ENCODE data around the gene SPOCD1. TPM values are rescaled to one million over a fixed set of nuclear protein-coding genes. Genes with fewer than 3 reads are reported as not detected.
A peak's percentile ranks its signal among the peaks of the same experiment; 100 is the strongest.

Gene SPOCD1
- total and polyA plus RNA-seq, 2 of the 4 experiments (the other 2 are of a cell fraction) = 59.7 to 132 TPM

GRCh38 chr1:31855038-31855845, 39.4 kb upstream of the SPOCD1 start:
- no peaks in the 10 kb centered on the region for H3K9me3 ChIP-seq (ENCODE audit: control insufficient read depth, insufficient read depth, low read length)
- H3K4ac ChIP-seq (ENCODE audit: low read depth, low read length) = peak overlapping the region; percentile 69
- ATAC-seq (ENCODE audit: low read depth) = peak; percentile 99
- TF ChIP-seq CHD1 (IDR thresholded peaks at IDR 0.05; ENCODE audit: low read depth, low read length) = no peak
- TF ChIP-seq USF2 (IDR thresholded peaks at IDR 0.05; ENCODE audit: low read depth, low read length) = peak; percentile 37; the same call in 1 of the 2 replicates
- TF ChIP-seq RAD21 (IDR thresholded peaks at IDR 0.05; ENCODE audit: low read length) = no peak
- no peak for TF ChIP-seq RCOR1 (IDR thresholded peaks at IDR 0.05; ENCODE audit: insufficient replicate concordance, low read length)
- TF ChIP-seq RFX5 (IDR thresholded peaks at IDR 0.05; ENCODE audit: low read depth, low read length) = no peak
- peak; percentile 39; the same call in 1 of the 2 replicates for TF ChIP-seq BHLHE40 (IDR thresholded peaks at IDR 0.05; ENCODE audit: low read depth, low read length)
- no peak for TF ChIP-seq MAZ (IDR thresholded peaks at IDR 0.05; ENCODE audit: borderline replicate concordance, low read depth, low read length)
- TF ChIP-seq FOS (IDR thresholded peaks at IDR 0.05; ENCODE audit: low read depth, low read length) = no peak
- TF ChIP-seq MAFK (IDR thresholded peaks at IDR 0.05; ENCODE audit: low read depth, low read length) = no peak
- TF ChIP-seq MXI1 (IDR thresholded peaks at IDR 0.05; ENCODE audit: borderline replicate concordance, low read depth, low read length) = no peak
- no peak for TF ChIP-seq POLR2A (IDR thresholded peaks at IDR 0.05; ENCODE audit: low read depth, low read length)
- peaks cover 5% of the 10 kb centered on the region; the same call in 1 of the 2 replicates for H3K9me1 ChIP-seq (ENCODE audit: insufficient read depth, low read length)
- H3K27me3 ChIP-seq (ENCODE audit: control insufficient read depth, insufficient read depth, low read length) = no peaks in the 10 kb centered on the region
- H3K36me3 ChIP-seq (ENCODE audit: control insufficient read depth, insufficient read depth, low read length) = no peaks in the 10 kb centered on the region
- H3K14ac ChIP-seq (replicated peaks; ENCODE audit: low read depth, low read length) = peak overlapping the region; percentile 48
- H3K9ac ChIP-seq (ENCODE audit: low read depth, low read length) = no peak overlapping the region
- DNase-seq = peak; percentile 75
- H3K18ac ChIP-seq (ENCODE audit: low read depth, low read length) = peak overlapping the region; percentile 91
- H2AK9ac ChIP-seq (replicated peaks; ENCODE audit: low read depth, low read length, poor library complexity) = no peak overlapping the region
- peak overlapping the region; percentile 99 for H4K5ac ChIP-seq (ENCODE audit: low read depth, low read length)
- no peak overlapping the region for H3K56ac ChIP-seq (ENCODE audit: extremely low read depth, insufficient read depth, low read length)
- H3K4me2 ChIP-seq (ENCODE audit: low read depth, low read length) = peak overlapping the region; percentile 64
- H4K20me1 ChIP-seq (ENCODE audit: insufficient read depth, low read length) = no peaks in the 10 kb centered on the region
- in situ Hi-C loops (cut with MboI; ENCODE audit: low sequenced_read_pairs) (no loop called here), intact Hi-C loops (cut with micrococcal nuclease) (no loop called here), dilution Hi-C loops (cut with HindIII; ENCODE audit: low sequenced_read_pairs, unreplicated experiment) (no loop called here)
- peak overlapping the region; percentile 44; the same call in 1 of the 2 replicates for H3K27ac ChIP-seq (ENCODE audit: insufficient read depth, low read length)
- WGBS, 2 experiments (ENCODE audit: extremely low coverage in 2 of 2, insufficient read length in 1 of 2) = 86% methylated on average over 4 of the region's 12 CpGs; no CpG with 5 or more reads in 1 of the 2 experiments
- no peak overlapping the region for H3K23ac ChIP-seq (ENCODE audit: low read depth, low read length)
- peak overlapping the region; percentile 82 for H2AFZ ChIP-seq (replicated peaks; ENCODE audit: low read length, poor library complexity)
- ChIA-PET POLR2A (ENCODE audit: unreplicated experiment) (no interaction called here), CTCF (no interaction called here)
- peak overlapping the region; percentile 7; the same call in 1 of the 2 replicates for H4K91ac ChIP-seq (ENCODE audit: insufficient read depth, low read depth, low read length)
- peak overlapping the region; percentile 52; the same call in 1 of the 2 replicates for H2BK120ac ChIP-seq (ENCODE audit: low read depth, low read length)
- H2AK5ac ChIP-seq (ENCODE audit: low read depth, low read length) = no peak overlapping the region; the same call in none of the 2 replicates
- peak overlapping the region; percentile 65 to 90 for H4K8ac ChIP-seq (ENCODE audit: low read depth in 2 of 2, low read length in 2 of 2)
- H3K4me3 ChIP-seq (ENCODE audit: insufficient read depth, low read depth, low read length) = no peak overlapping the region
- no TSS peak for BruUV-seq (replicated peaks)
- peaks cover 8% of the 10 kb centered on the region for H3K4me1 ChIP-seq (ENCODE audit: control insufficient read depth, insufficient read depth, low read length)
- H2BK20ac ChIP-seq (ENCODE audit: low read depth, low read length) = peak overlapping the region; percentile 52; the same call in 1 of the 2 replicates
- H2BK15ac ChIP-seq (ENCODE audit: low read depth, low read length) = peak overlapping the region; percentile 39; the same call in 1 of the 3 replicates
- H2BK5ac ChIP-seq (ENCODE audit: low read depth, low read length, poor library complexity, severe bottlenecking) = peak overlapping the region; percentile 87
- no peaks in the 10 kb centered on the region for H3K79me1 ChIP-seq (ENCODE audit: low read depth in 1 of 2, low read length in 2 of 2)
